Keratinocyte (primary cell): ENCODE data around the gene ZER1.

Experiments used
- CTCF ChIP-seq, 3 experiments: IDR thresholded peaks in 1 of 3; conservative IDR thresholded peaks in 1 of 3; optimal IDR thresholded peaks in 1 of 3; 2 replicates in 2 of 3; 3 replicates in 1 of 3; pipeline versions ENCODE3 to v1.5.1; 2011; ENCODE audit warnings: low read length in 3 of 3, mild to moderate bottlenecking in 3 of 3, moderate library complexity in 2 of 3, control low read depth in 1 of 3, inconsistent platforms in 1 of 3; ENCODE audit not compliant: insufficient read depth in 2 of 3; ENCODE audit errors: extremely low read depth in 1 of 3
- EZH2 ChIP-seq: IDR thresholded peaks from one replicate; pipeline ENCODE4 v1.6.1; 2012; ENCODE audit warnings: inconsistent platforms, mild to moderate bottlenecking, low read length, moderate library complexity

GRCh38 chr9:128743421-128743820 lies 28.3 kb downstream of the ZER1 start:
- TF ChIP-seq CTCF (optimal IDR thresholded peaks at IDR 0.05 in 1 of 3, IDR thresholded peaks at IDR 0.05 in 1 of 3, conservative IDR thresholded peaks at IDR 0.05 in 1 of 3; ENCODE audit: extremely low read depth in 1 of 3, insufficient read depth in 2 of 3, low read length in 3 of 3): no peak
- TF ChIP-seq EZH2: no peak
